H1 (cell line): Measurements from ENCODE around the gene PDE4D. TPM values are rescaled to one million over a fixed set of nuclear protein-coding genes. Genes with fewer than 3 reads are reported as not detected.

Experiments
- CTCF ChIA-PET: fragments of 300-600 bp; sonication (Branson Sonifier 250); formaldehyde crosslinking; loops from one replicate; lab custom pipeline; 2021; ENCODE audit not compliant: partially characterized antibody; lab: Charles Lee
- POLR2A ChIA-PET: fragments of 300-600 bp; sonication (Branson Sonifier 250); formaldehyde crosslinking; loops from one replicate; lab custom pipeline; 2021; ENCODE audit warnings: inconsistent platforms; ENCODE audit not compliant: partially characterized antibody; lab: Charles Lee
- DNase-seq, 2 experiments: peaks; one replicate each; pipeline versions ENCODE4 v3.0.0 to v3.0.0-alpha.2; 2010 to 2022; ENCODE audit warnings: low spot score in 2 of 2, low read depth in 1 of 2, mixed read lengths in 1 of 2
- FAIRE-seq: peaks from 2 replicates; lab custom pipeline; 2011; peaks lifted over from hg19 to GRCh38; lab: Jason Lieb, UNC
- H2AFZ ChIP-seq: 2 replicates; pipeline ENCODE4 v1.8.1; 2012; ENCODE audit warnings: low read length, inconsistent platforms
- H2AK5ac ChIP-seq: 2 replicates; pipeline ENCODE4 v1.6.1; 2013; ENCODE audit warnings: low read depth, low read length
- H2BK120ac ChIP-seq: replicated peaks from 2 replicates; pipeline ENCODE3; 2013; ENCODE audit warnings: low read depth, low read length, inconsistent platforms
- H2BK12ac ChIP-seq: 2 replicates; pipeline ENCODE4 v1.6.1; 2013; ENCODE audit warnings: low read depth, low read length
- H2BK15ac ChIP-seq: 2 replicates; pipeline ENCODE4 v1.6.1; 2013; ENCODE audit warnings: low read length
- H2BK20ac ChIP-seq: 2 replicates; pipeline ENCODE4 v1.6.1; 2013; ENCODE audit warnings: low read length
- H2BK5ac ChIP-seq: 2 replicates; pipeline ENCODE4 v1.6.1; 2013; ENCODE audit warnings: low read depth, low read length
- H3K14ac ChIP-seq: 2 replicates; pipeline ENCODE4 v1.6.1; 2013; ENCODE audit warnings: inconsistent platforms; ENCODE audit not compliant: insufficient read length
- H3K18ac ChIP-seq: 2 replicates; pipeline ENCODE4 v1.6.1; 2013; ENCODE audit warnings: low read length; ENCODE audit errors: extremely low read depth
- H3K23ac ChIP-seq: 2 replicates; pipeline ENCODE4 v1.6.1; 2013; ENCODE audit warnings: inconsistent platforms; ENCODE audit not compliant: insufficient read length
- H3K23me2 ChIP-seq: 2 replicates; pipeline ENCODE4 v1.6.1; 2013; ENCODE audit warnings: low read depth, low read length
- H3K27ac ChIP-seq: 2 replicates; pipeline ENCODE4 v1.6.1; 2011; ENCODE audit warnings: low read depth, low read length, inconsistent platforms
- H3K27me3 ChIP-seq, 4 experiments: replicated peaks in 1 of 4; 1 replicate in 1 of 4; 2 replicates in 3 of 4; pipeline versions ENCODE4 v1.6.1 to v1.8.1; 2011 to 2013; ENCODE audit warnings: low read length in 3 of 4, mild to moderate bottlenecking in 3 of 4, inconsistent platforms in 2 of 4, mixed read lengths in 2 of 4, moderate library complexity in 1 of 4; ENCODE audit not compliant: control insufficient read depth in 3 of 4, insufficient read depth in 3 of 4; ENCODE audit errors: extremely low read depth in 1 of 4
- H3K36me3 ChIP-seq, 4 experiments: 2 replicates each; pipeline versions ENCODE4 v1.6.1 to v1.8.1; 2011 to 2013; ENCODE audit warnings: mild to moderate bottlenecking in 4 of 4, low read length in 3 of 4, moderate library complexity in 2 of 4, control low read depth in 1 of 4, inconsistent platforms in 1 of 4; ENCODE audit not compliant: insufficient read depth in 4 of 4, control insufficient read depth in 2 of 4
- H3K4ac ChIP-seq: replicated peaks from 2 replicates; pipeline ENCODE3; 2013; ENCODE audit warnings: low read length, low read depth, mixed read lengths, inconsistent platforms; ENCODE audit not compliant: insufficient read length
- H3K4me1 ChIP-seq, 4 experiments: replicated peaks in 1 of 4; 1 replicate in 1 of 4; 2 replicates in 3 of 4; pipeline versions ENCODE4 v1.6.1 to v1.8.1; 2011 to 2013; ENCODE audit warnings: low read length in 3 of 4, inconsistent platforms in 2 of 4, mixed read lengths in 1 of 4; ENCODE audit not compliant: insufficient read depth in 4 of 4, control insufficient read depth in 3 of 4
- H3K4me2 ChIP-seq, 2 experiments: 2 replicates each; pipeline versions ENCODE4 v1.6.1 to v1.8.1; 2011 to 2013; ENCODE audit warnings: low read depth in 2 of 2, low read length in 2 of 2, control low read depth in 1 of 2, inconsistent platforms in 1 of 2, mild to moderate bottlenecking in 1 of 2; ENCODE audit not compliant: insufficient read depth in 1 of 2
- H3K4me3 ChIP-seq, 4 experiments: fragments of 200-600, 300-600 bp in 1 of 4; sonication (generic), shearing (Covaris generic), sonication (Bioruptor Twin) in 1 of 4; 2 replicates each; pipeline versions ENCODE4 v1.5.1 to v1.8.1; 2011 to 2016; ENCODE audit warnings: low read length in 4 of 4, low read depth in 3 of 4, control low read depth in 2 of 4, inconsistent platforms in 2 of 4, mild to moderate bottlenecking in 2 of 4, mixed read lengths in 1 of 4, moderate library complexity in 1 of 4; ENCODE audit not compliant: insufficient read depth in 2 of 4; ENCODE audit errors: extremely low read depth in 1 of 4
- H3K56ac ChIP-seq: replicated peaks from 2 replicates; pipeline ENCODE3; 2013; ENCODE audit warnings: low read depth, mild to moderate bottlenecking, mixed read lengths, low read length, inconsistent platforms; ENCODE audit not compliant: insufficient read length
- H3K79me1 ChIP-seq: 2 replicates; pipeline ENCODE4 v1.6.1; 2013; ENCODE audit warnings: low read depth, low read length, control low read depth
- H3K79me2 ChIP-seq, 2 experiments: 2 replicates each; pipeline versions ENCODE4 v1.6.1 to v1.8.1; 2012 to 2013; ENCODE audit warnings: low read length in 2 of 2, mild to moderate bottlenecking in 2 of 2, inconsistent platforms in 1 of 2; ENCODE audit not compliant: insufficient read depth in 2 of 2, control insufficient read depth in 1 of 2
- H3K9ac ChIP-seq, 4 experiments: replicated peaks in 1 of 4; 1 replicate in 1 of 4; 2 replicates in 3 of 4; pipeline versions ENCODE4 v1.6.1 to v1.8.1; 2011 to 2013; ENCODE audit warnings: low read depth in 3 of 4, low read length in 3 of 4, control low read depth in 2 of 4, mild to moderate bottlenecking in 2 of 4, moderate library complexity in 2 of 4, inconsistent platforms in 1 of 4; ENCODE audit errors: extremely low read depth in 1 of 4
- H3K9me3 ChIP-seq, 2 experiments: 2 replicates each; pipeline versions ENCODE4 v1.6.1 to v1.8.1; 2012 to 2013; ENCODE audit warnings: mild to moderate bottlenecking in 2 of 2, moderate library complexity in 2 of 2, control low read depth in 1 of 2, inconsistent platforms in 1 of 2, low read depth in 1 of 2, low read length in 1 of 2, mixed read lengths in 1 of 2; ENCODE audit not compliant: insufficient read depth in 2 of 2
- H4K20me1 ChIP-seq, 2 experiments: replicated peaks in 1 of 2; 2 replicates each; pipeline versions ENCODE3 to v1.8.1; 2011 to 2013; ENCODE audit warnings: inconsistent platforms in 2 of 2, low read length in 2 of 2, mild to moderate bottlenecking in 1 of 2; ENCODE audit not compliant: insufficient read depth in 2 of 2, control insufficient read depth in 1 of 2
- H4K5ac ChIP-seq: 2 replicates; pipeline ENCODE4 v1.6.1; 2013; ENCODE audit warnings: low read length, low read depth, mixed read lengths, inconsistent platforms; ENCODE audit not compliant: insufficient read length
- H4K8ac ChIP-seq: 2 replicates; pipeline ENCODE4 v1.8.0; 2013; ENCODE audit warnings: mild to moderate bottlenecking, moderate library complexity, low read length, inconsistent platforms; ENCODE audit not compliant: insufficient read depth; ENCODE audit errors: extremely low read depth
- H4K91ac ChIP-seq: replicated peaks from 2 replicates; pipeline ENCODE3; 2013; ENCODE audit warnings: low read length, mixed read lengths, inconsistent platforms; ENCODE audit not compliant: insufficient read length
- ASH2L ChIP-seq: fragments of 200-600, 300-600 bp; sonication (generic); IDR thresholded peaks from one replicate; pipeline ENCODE4 v1.7.1; 2017; ENCODE audit warnings: low read length
- RNF2 ChIP-seq: fragments of 200-900, 300-1000 bp; sonication (generic); IDR thresholded peaks from 2 replicates; pipeline ENCODE4 v1.7.1; 2016; ENCODE audit warnings: borderline replicate concordance, low read depth, mild to moderate bottlenecking, antibody characterized with exemption, low read length; ENCODE audit not compliant: poor library complexity, severe bottlenecking; ENCODE audit errors: missing control alignments
- WGBS, 2 experiments: shearing (Covaris generic) in 1 of 2; methylation state at CpG; one replicate each; pipeline versions ENCODE4 v1.1.6 to v1.1.7; 2013 to 2015; ENCODE audit warnings: low lambda C conversion rate in 2 of 2, mixed read lengths in 2 of 2, inconsistent platforms in 1 of 2, low coverage in 1 of 2, missing lambda C conversion rate in 1 of 2; ENCODE audit not compliant: insufficient replicate concordance in 2 of 2, insufficient coverage in 1 of 2, insufficient read length in 1 of 2; ENCODE audit errors: extremely low coverage in 1 of 2, missing lambda C conversion rate in 1 of 2; 5-methylcytosine and 5-hydroxymethylcytosine counted together
- polyA plus RNA-seq, 7 experiments: library from polyadenylated mRNA; depleted of rRNA in 3 of 7; stranded (reverse) in 5 of 7; unstranded in 2 of 7; fragments of >200 nt in 5 of 7; fragments of 200-250 nt in 2 of 7; gene quantifications; 1 replicate in 5 of 7; 2 replicates in 1 of 7; 4 replicates in 1 of 7; pipeline versions ENCODE4 v1.2.1 to v1.2.3, GENCODE V29; 2011 to 2013; ENCODE audit warnings: missing spikeins in 2 of 7, mixed read lengths in 2 of 7
- total RNA-seq: library from RNA; stranded (reverse); fragmentation: NEBNext Ultra II Directional; extraction: Animal tissue kit (Norgen Biotek cat#: 25700); gene quantifications from 2 replicates; pipeline ENCODE4 v1.2.1, GENCODE V29; 2021

The PDE4D gene
- total and polyA plus RNA-seq, 2 of the 8 experiments (the other 6 are each of a cell fraction or from before 2014, with no cell fraction given) = 2.3 to 3.7 TPM

- FAIRE-seq (no peak), DNase-seq (no peak)
- H2BK5ac ChIP-seq = no peak overlapping the region
- no peak for TF ChIP-seq ASH2L
- no peak for TF ChIP-seq RNF2
Measured at GRCh38 chr5:59321642-59322041, 571.9 kb downstream of the PDE4D start.

More at GRCh38 chr5:59321642-59322041, 571.9 kb downstream of the PDE4D start:
- no peak overlapping the region for H2BK15ac ChIP-seq
- H3K23me2 ChIP-seq = no peaks in the 10 kb centered on the region
- H3K36me3 ChIP-seq = no peaks in the 10 kb centered on the region
- no peak overlapping the region for H2AFZ ChIP-seq
- no peak overlapping the region for H2BK20ac ChIP-seq
- POLR2A ChIA-PET = no interaction called here
- no peaks in the 10 kb centered on the region for H3K79me2 ChIP-seq
- H3K27me3 ChIP-seq = no peaks in the 10 kb centered on the region
- H2BK120ac ChIP-seq = no peak overlapping the region
- H4K5ac ChIP-seq = no peak overlapping the region
- H3K23ac ChIP-seq = no peak overlapping the region
- H4K91ac ChIP-seq = no peak overlapping the region
- H3K9me3 ChIP-seq = no peaks in the 10 kb centered on the region
- H3K9ac ChIP-seq = no peak overlapping the region
- no peak overlapping the region for H3K14ac ChIP-seq
- CTCF ChIA-PET = no interaction called here
- H2AK5ac ChIP-seq = no peak overlapping the region
- no peak overlapping the region for H4K8ac ChIP-seq
- H2BK12ac ChIP-seq = no peak overlapping the region
- H3K4me2 ChIP-seq = no peak overlapping the region
- H3K79me1 ChIP-seq = no peaks in the 10 kb centered on the region
- no peaks in the 10 kb centered on the region for H4K20me1 ChIP-seq
- no peak overlapping the region for H3K4ac ChIP-seq
- no peak overlapping the region for H3K56ac ChIP-seq
- no peak overlapping the region for H3K4me3 ChIP-seq
- H3K4me1 ChIP-seq = peaks cover 3 to 11% (median 7%) of the 10 kb centered on the region in 4 experiments; a peak in 5 of 7 replicates
- H3K27ac ChIP-seq = no peak overlapping the region
- H3K18ac ChIP-seq = no peak overlapping the region
- WGBS, 2 experiments = 88% methylated on average over 3 of the region's 3 CpGs; no CpG with 5 or more reads in 1 of the 2 experiments
